Liver (tissue), 9 donors: ENCODE measurements around the gene EFCAB14. TPM values are rescaled to one million over a fixed set of nuclear protein-coding genes. Genes with fewer than 3 reads are reported as not detected.

ENCODE experiments used
- DNase-seq: peaks from one replicate; pipeline ENCODE4 v3.0.0-alpha.2; 2017; ENCODE audit warnings: low spot score
- H3K27ac ChIP-seq, 2 donors: one replicate each; pipeline ENCODE4 v1.7.0; 2013; ENCODE audit warnings: inconsistent platforms in 2 of 2, low read length in 2 of 2, control low read depth in 1 of 2, low read depth in 1 of 2, mild to moderate bottlenecking in 1 of 2
- H3K27me3 ChIP-seq, 4 donors: one replicate each; pipeline versions ENCODE4 v1.6.1 to v1.7.0; 2013; ENCODE audit warnings: low read length in 3 of 4, inconsistent platforms in 1 of 4, mild to moderate bottlenecking in 1 of 4, moderate library complexity in 1 of 4; ENCODE audit not compliant: control insufficient read depth in 4 of 4, insufficient read depth in 4 of 4
- H3K36me3 ChIP-seq, 4 donors: one replicate each; pipeline versions ENCODE4 v1.6.1 to v1.7.0; 2013; ENCODE audit warnings: low read length in 3 of 4, mild to moderate bottlenecking in 3 of 4, low read depth in 1 of 4, moderate library complexity in 1 of 4; ENCODE audit not compliant: control insufficient read depth in 4 of 4, insufficient read depth in 3 of 4
- H3K4me1 ChIP-seq, 4 donors: one replicate each; pipeline versions ENCODE4 v1.6.1 to v1.7.0; 2013; ENCODE audit warnings: low read length in 3 of 4, mild to moderate bottlenecking in 3 of 4, moderate library complexity in 1 of 4; ENCODE audit not compliant: control insufficient read depth in 4 of 4, insufficient read depth in 4 of 4
- H3K4me3 ChIP-seq, 3 donors: one replicate each; pipeline versions ENCODE4 v1.6.1 to v1.7.0; 2013; ENCODE audit warnings: low read length in 3 of 3, control low read depth in 1 of 3, low read depth in 1 of 3, mild to moderate bottlenecking in 1 of 3
- H3K9ac ChIP-seq, 2 donors: one replicate each; pipeline ENCODE4 v1.7.0; 2013; ENCODE audit warnings: low read length in 2 of 2, mild to moderate bottlenecking in 2 of 2, moderate library complexity in 2 of 2, control low read depth in 1 of 2, low read depth in 1 of 2
- H3K9me3 ChIP-seq, 4 donors: one replicate each; pipeline versions ENCODE4 v1.6.1 to v1.7.0; 2013; ENCODE audit warnings: low read length in 3 of 4; ENCODE audit not compliant: control insufficient read depth in 4 of 4
- EGR1 ChIP-seq, 2 donors: IDR thresholded peaks; 2 replicates each; pipeline ENCODE4 v1.6.1; 2016 to 2018; ENCODE audit warnings: antibody characterized with exemption in 2 of 2, low read depth in 2 of 2
- FOXA1 ChIP-seq: IDR thresholded peaks from 2 replicates; pipeline ENCODE4 v1.6.1; 2016; ENCODE audit warnings: antibody characterized with exemption
- FOXA2 ChIP-seq: IDR thresholded peaks from 2 replicates; pipeline ENCODE4 v1.6.1; 2016; ENCODE audit warnings: antibody characterized with exemption
- GABPA ChIP-seq, 2 donors: IDR thresholded peaks in 1 of 2; conservative IDR thresholded peaks in 1 of 2; 2 replicates each; pipeline ENCODE4 v1.6.1; 2016; ENCODE audit warnings: antibody characterized with exemption in 2 of 2, mild to moderate bottlenecking in 1 of 2, moderate library complexity in 1 of 2
- JUND ChIP-seq, 2 donors: IDR thresholded peaks; 2 replicates each; pipeline ENCODE4 v1.6.1; 2016; ENCODE audit warnings: antibody characterized with exemption in 2 of 2
- NR2F2 ChIP-seq: IDR thresholded peaks from 2 replicates; pipeline ENCODE4 v1.6.1; 2016; ENCODE audit warnings: antibody characterized with exemption
- RXRA ChIP-seq, 2 donors: IDR thresholded peaks; 2 replicates each; pipeline ENCODE4 v1.6.1; 2017 to 2018; ENCODE audit warnings: antibody characterized with exemption in 2 of 2, mild to moderate bottlenecking in 1 of 2
- SP1 ChIP-seq: IDR thresholded peaks from 2 replicates; pipeline ENCODE4 v1.6.1; 2018; ENCODE audit warnings: antibody characterized with exemption, mild to moderate bottlenecking
- YY1 ChIP-seq: IDR thresholded peaks from 2 replicates; pipeline ENCODE4 v1.6.1; 2016; ENCODE audit warnings: antibody characterized with exemption, mild to moderate bottlenecking
- WGBS: extraction: QIAGEN DNeasy Blood & Tissue Kit; methylation state at CpG from one replicate; pipeline ENCODE4 v1.1.7; 2013; 5-methylcytosine and 5-hydroxymethylcytosine counted together
- polyA plus RNA-seq, 2 donors: library from polyadenylated mRNA; stranded (reverse) in 1 of 2; unstranded in 1 of 2; fragments of 200-250 nt in 1 of 2; fragments of >200 nt in 1 of 2; fragmentation: Nextera tagmentation in 1 of 2; extraction: Ambion mirVana in 1 of 2; gene quantifications; one replicate each; pipeline versions ENCODE4 v1.2.1 to v1.2.3, GENCODE V29; 2013 to 2015
- total RNA-seq, 2 donors: library from RNA; depleted of rRNA; stranded (reverse); fragments of >200 nt; gene quantifications; one replicate each; pipeline ENCODE4 v1.2.3, GENCODE V29; 2014
- TF ChIP-seq, protein P1 (sequence below): fragments of 150-350 bp; IDR thresholded peaks from 2 replicates; pipeline ENCODE4 v1.5.1; 2017; ENCODE audit warnings: improper control_type of control experiment, low read depth, low read length; ENCODE audit not compliant: missing input control
- TF ChIP-seq, protein P2 (sequence below): IDR thresholded peaks from 2 replicates; pipeline ENCODE4 v1.6.1; 2016; ENCODE audit warnings: antibody characterized with exemption
- donor health status: healthy.
- donor health status: healthy.
- donor health status: healthy.
- donor health status: healthy.
- donor health status: healthy.

EFCAB14 gene
- total and polyA plus RNA-seq, 4 donors: 14.8 to 34.6 (median 23.7) TPM

DNA sequence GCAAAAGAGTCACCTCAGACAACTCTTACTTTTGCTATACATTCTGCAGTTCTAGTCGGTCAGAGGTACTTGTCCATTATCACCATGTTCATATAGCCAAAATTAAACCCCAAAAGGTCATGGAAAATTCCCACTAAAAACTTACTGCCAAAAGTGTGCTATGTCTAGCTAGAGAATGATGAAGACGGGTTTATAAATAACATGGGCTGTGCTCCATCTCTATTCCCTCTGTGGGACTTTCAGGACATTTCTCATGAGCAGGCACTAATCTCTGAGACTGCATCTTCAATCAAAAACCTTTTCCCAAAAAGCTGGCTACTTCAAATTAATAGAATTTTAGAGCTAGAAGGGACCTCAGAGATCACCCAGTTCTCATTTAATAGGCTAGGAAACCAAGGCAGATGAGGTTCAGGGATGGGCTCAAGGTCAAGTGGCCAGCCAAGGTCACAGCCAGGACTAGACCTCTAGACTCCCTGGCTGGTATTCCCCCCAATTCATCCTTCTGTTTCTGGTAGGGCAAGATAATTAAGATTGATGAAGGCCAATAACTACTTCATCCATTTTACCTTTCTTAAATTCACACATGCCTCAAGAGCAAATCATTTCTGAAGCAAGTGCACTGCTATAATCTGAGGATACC is 81.3 kb downstream of the EFCAB14 start:
- 46% methylated on average over 2 of the region's 2 CpGs for WGBS
- H3K36me3 ChIP-seq: peaks cover 0 to 39% (median 20%) of the 10 kb centered on the region in 4 donors
- peaks cover 0 to 4% (median 0%) of the 10 kb centered on the region in 4 donors for H3K4me1 ChIP-seq
- no peaks in the 10 kb centered on the region for H3K9me3 ChIP-seq
- TF ChIP-seq SP1: no peak
- TF ChIP-seq, protein P1, sequence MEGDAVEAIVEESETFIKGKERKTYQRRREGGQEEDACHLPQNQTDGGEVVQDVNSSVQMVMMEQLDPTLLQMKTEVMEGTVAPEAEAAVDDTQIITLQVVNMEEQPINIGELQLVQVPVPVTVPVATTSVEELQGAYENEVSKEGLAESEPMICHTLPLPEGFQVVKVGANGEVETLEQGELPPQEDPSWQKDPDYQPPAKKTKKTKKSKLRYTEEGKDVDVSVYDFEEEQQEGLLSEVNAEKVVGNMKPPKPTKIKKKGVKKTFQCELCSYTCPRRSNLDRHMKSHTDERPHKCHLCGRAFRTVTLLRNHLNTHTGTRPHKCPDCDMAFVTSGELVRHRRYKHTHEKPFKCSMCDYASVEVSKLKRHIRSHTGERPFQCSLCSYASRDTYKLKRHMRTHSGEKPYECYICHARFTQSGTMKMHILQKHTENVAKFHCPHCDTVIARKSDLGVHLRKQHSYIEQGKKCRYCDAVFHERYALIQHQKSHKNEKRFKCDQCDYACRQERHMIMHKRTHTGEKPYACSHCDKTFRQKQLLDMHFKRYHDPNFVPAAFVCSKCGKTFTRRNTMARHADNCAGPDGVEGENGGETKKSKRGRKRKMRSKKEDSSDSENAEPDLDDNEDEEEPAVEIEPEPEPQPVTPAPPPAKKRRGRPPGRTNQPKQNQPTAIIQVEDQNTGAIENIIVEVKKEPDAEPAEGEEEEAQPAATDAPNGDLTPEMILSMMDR: no peak
- no peak for TF ChIP-seq GABPA (IDR thresholded peaks at IDR 0.05 in 1 of 2, conservative IDR thresholded peaks at IDR 0.05 in 1 of 2)
- no peak for TF ChIP-seq RXRA (IDR thresholded peaks at IDR 0.05)
- no peak overlapping the region for H3K4me3 ChIP-seq
- H3K27me3 ChIP-seq: no peaks in the 10 kb centered on the region
- DNase-seq: no peak
- H3K9ac ChIP-seq: no peak overlapping the region
- H3K27ac ChIP-seq: no peak overlapping the region

DNA sequence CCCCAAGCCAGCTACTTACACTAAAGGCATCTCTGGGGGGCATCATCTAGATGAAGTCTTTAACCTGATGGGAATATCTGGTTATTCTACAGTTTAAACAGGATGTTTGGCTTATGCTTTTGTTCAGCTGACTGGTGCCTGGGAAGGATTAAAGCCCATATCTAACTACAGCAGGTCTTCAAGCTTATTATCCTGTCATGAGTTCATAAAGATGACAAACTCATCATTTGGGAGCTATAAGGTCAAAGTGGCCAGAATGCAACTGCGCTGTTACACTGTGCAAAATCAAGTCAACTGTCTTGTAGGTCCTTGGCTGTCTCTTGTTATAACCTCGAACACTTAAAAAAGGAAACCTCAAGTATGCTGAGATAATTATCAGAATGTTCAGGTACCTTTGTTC is 83.7 kb downstream of the EFCAB14 start:
- WGBS: 95% methylated on average over 2 of the region's 2 CpGs
- no peaks in the 10 kb centered on the region for H3K9me3 ChIP-seq
- H3K36me3 ChIP-seq: peaks cover 0 to 46% (median 29%) of the 10 kb centered on the region in 4 donors
- TF ChIP-seq EGR1 (IDR thresholded peaks at IDR 0.05; ENCODE audit: low read depth in 2 of 2) (no peak), FOXA2 (no peak), JUND (IDR thresholded peaks at IDR 0.05) (no peak), NR2F2 (no peak), FOXA1 (no peak), YY1 (no peak)
- H3K9ac ChIP-seq: no peak overlapping the region
- no peak overlapping the region for H3K27ac ChIP-seq
- no peak for DNase-seq
- peaks cover 0 to 4% (median 0%) of the 10 kb centered on the region in 4 donors for H3K4me1 ChIP-seq
- no peaks in the 10 kb centered on the region for H3K27me3 ChIP-seq
- H3K4me3 ChIP-seq: no peak overlapping the region

DNA sequence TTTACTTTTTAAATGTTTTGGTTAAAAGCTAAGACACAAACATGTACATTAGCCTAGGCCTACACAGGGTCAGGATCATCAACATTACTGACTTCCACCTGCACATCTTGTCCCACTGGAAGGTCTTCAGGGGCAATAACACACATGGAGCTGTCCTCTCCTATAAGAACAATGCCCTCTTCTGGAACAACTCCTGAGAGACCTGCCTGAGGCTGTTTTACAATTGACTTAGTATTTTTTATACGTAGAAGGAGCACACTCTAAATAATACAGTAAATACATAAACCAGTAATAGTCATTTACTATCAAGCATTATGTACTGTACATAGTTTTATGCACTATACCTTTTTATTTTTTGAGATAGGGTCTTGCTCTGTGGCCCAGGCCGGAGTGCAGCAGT is 88.2 kb downstream of the EFCAB14 start:
- H3K36me3 ChIP-seq: peaks cover 0 to 39% (median 24%) of the 10 kb centered on the region in 4 donors
- DNase-seq: no peak
- no peak overlapping the region for H3K9ac ChIP-seq
- no peak overlapping the region for H3K27ac ChIP-seq
- H3K9me3 ChIP-seq: no peaks in the 10 kb centered on the region
- H3K4me1 ChIP-seq: no peaks in the 10 kb centered on the region
- no peak for TF ChIP-seq RXRA (IDR thresholded peaks at IDR 0.05)
- no peak for TF ChIP-seq FOXA1
- TF ChIP-seq YY1: no peak
- TF ChIP-seq, protein P2, sequence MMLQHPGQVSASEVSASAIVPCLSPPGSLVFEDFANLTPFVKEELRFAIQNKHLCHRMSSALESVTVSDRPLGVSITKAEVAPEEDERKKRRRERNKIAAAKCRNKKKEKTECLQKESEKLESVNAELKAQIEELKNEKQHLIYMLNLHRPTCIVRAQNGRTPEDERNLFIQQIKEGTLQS: no peak
- WGBS: 93% methylated on average over 2 of the region's 2 CpGs
- H3K27me3 ChIP-seq: no peaks in the 10 kb centered on the region
- H3K4me3 ChIP-seq: no peak overlapping the region

Other genes with a start within 250 kb of the EFCAB14 start
- gene DMBX1, start 229.3 kb downstream of the EFCAB14 start, total RNA-seq: not detected
- not detected for gene DMBX1, start 229.3 kb downstream of the EFCAB14 start, polyA plus RNA-seq
- not detected for gene KNCN, start 167.5 kb downstream of the EFCAB14 start, total RNA-seq
- not detected for gene KNCN, start 167.5 kb downstream of the EFCAB14 start, polyA plus RNA-seq
- 10 to 100 TPM; 19.4 to 30.8 TPM for gene MKNK1, start 114.8 kb downstream of the EFCAB14 start, total RNA-seq
- 10 to 100 TPM; 10.2 to 17.3 TPM for gene MKNK1, start 114.8 kb downstream of the EFCAB14 start, polyA plus RNA-seq
- gene MOB3C, start 102.3 kb downstream of the EFCAB14 start, total RNA-seq: 1 to 10 TPM; 7.4 to 7.9 TPM
- 1 to 10 TPM; 2.3 to 3.5 TPM for gene MOB3C, start 102.3 kb downstream of the EFCAB14 start, polyA plus RNA-seq
- gene ATPAF1, start 50.8 kb downstream of the EFCAB14 start, total RNA-seq: 10 to 100 TPM; 35.3 to 37.9 TPM
- gene ATPAF1, start 50.8 kb downstream of the EFCAB14 start, polyA plus RNA-seq: 10 to 100 TPM; 36.0 to 54.1 TPM
- gene TEX38, start 47.3 kb downstream of the EFCAB14 start, total RNA-seq: not detected
- not detected for gene TEX38, start 47.3 kb downstream of the EFCAB14 start, polyA plus RNA-seq
- gene CYP4B1, start 79.9 kb upstream of the EFCAB14 start, total RNA-seq: under 1 TPM in 1 of 2 donors, not detected in 1; 0.59 TPM
- under 1 TPM; 0.18 TPM for gene CYP4B1, start 79.9 kb upstream of the EFCAB14 start, polyA plus RNA-seq
- gene CYP4A11, start 222.4 kb upstream of the EFCAB14 start, total RNA-seq: 100 to 1,000 TPM; 190 to 457 TPM
- 100 to 1,000 TPM; 309 to 582 TPM for gene CYP4A11, start 222.4 kb upstream of the EFCAB14 start, polyA plus RNA-seq